Vagina (tissue), 2 donors: ENCODE measurements around the gene TSPAN14. TPM values are rescaled to one million over a fixed set of nuclear protein-coding genes. Genes with fewer than 3 reads are reported as not detected.

ENCODE experiments used
- DNase-seq, 2 donors: peaks; one replicate each; pipeline ENCODE4 v3.0.0-alpha.2; 2017; ENCODE audit errors: extremely low spot score in 2 of 2
- H3K27ac ChIP-seq: fragments of 200-600 bp; sonication (generic); one replicate; pipeline ENCODE4 v1.5.1; 2019
- H3K27me3 ChIP-seq: fragments of 200-600 bp; sonication (generic); one replicate; pipeline ENCODE4 v1.5.1; 2019
- H3K36me3 ChIP-seq, 2 donors: fragments of 200-600 bp; sonication (generic); one replicate each; pipeline ENCODE4 v1.5.1; 2017 to 2019
- H3K4me1 ChIP-seq: fragments of 200-600 bp; sonication (generic); one replicate; pipeline ENCODE4 v1.5.1; 2019
- H3K4me3 ChIP-seq, 2 donors: fragments of 200-600 bp; sonication (generic); 1 replicate in 1 of 2; 2 replicates in 1 of 2; pipeline ENCODE4 v1.5.1; 2016 to 2019
- H3K9me3 ChIP-seq: fragments of 200-600 bp; sonication (generic); one replicate; pipeline ENCODE4 v1.5.1; 2019
- CTCF ChIP-seq, 3 experiments: fragments of 450-650 bp in 2 of 3; fragments of 200-600 bp in 1 of 3; sonication (generic) in 1 of 3; IDR thresholded peaks; one replicate each; pipeline ENCODE4 v1.5.1; 2017 to 2019; ENCODE audit warnings: antibody characterized with exemption in 3 of 3, mild to moderate bottlenecking in 2 of 3, moderate library complexity in 2 of 3
- POLR2A ChIP-seq, 2 donors: fragments of 450-650 bp; IDR thresholded peaks; one replicate each; pipeline ENCODE4 v1.6.1; 2017; ENCODE audit warnings: antibody characterized with exemption in 2 of 2, mild to moderate bottlenecking in 2 of 2, moderate library complexity in 2 of 2
- POLR2AphosphoS5 ChIP-seq, 2 donors: sonication (generic); formaldehyde crosslinking; IDR thresholded peaks; one replicate each; pipeline ENCODE4 v1.9.0; 2017; ENCODE audit warnings: antibody characterized with exemption in 2 of 2, mild to moderate bottlenecking in 2 of 2, low read depth in 1 of 2; ENCODE audit not compliant: insufficient read depth in 1 of 2
- intact Hi-C: fragments of 100-400 bp; cut with DNase I; formaldehyde crosslinking; loops from one replicate; pipeline ENCODE4 v1.15.1; 2023
- total RNA-seq: library from RNA; depleted of rRNA; stranded (reverse); fragments of >200 nt; gene quantifications from one replicate; pipeline ENCODE4 v1.2.3, GENCODE V29; 2016

TSPAN14 gene
- total RNA-seq, 1 donor from 2014 or later, result 98.0 TPM

DNA sequence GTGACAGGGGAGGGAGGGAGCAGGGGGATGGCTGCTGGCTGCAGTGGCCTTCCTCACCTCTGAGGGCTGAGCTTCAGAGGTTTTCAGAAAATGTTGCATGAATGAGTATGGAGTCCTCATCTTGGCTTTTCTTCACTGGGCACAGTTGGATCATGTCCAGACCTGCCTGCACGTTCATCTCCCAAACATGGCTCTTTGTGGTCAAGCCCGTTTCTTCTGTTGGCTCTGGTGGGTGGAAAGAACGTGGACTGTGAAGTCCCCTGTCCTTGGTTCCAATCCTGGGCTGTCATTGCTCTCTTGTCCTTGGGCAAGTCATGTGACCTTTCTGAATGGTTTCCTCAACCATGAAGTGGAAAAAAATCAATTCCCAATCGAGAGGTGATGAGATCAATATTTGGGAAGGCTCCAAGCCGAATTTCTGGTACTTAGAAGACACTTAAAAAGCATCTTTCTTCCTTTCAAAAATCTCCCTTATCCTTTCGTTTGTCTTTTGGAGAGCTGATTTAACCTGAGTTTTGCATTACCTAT is 34.5 kb downstream of the TSPAN14 start:
- intact Hi-C loops, result no loop called here
- DNase-seq, result no peak
- no peak for TF ChIP-seq POLR2AphosphoS5 (IDR thresholded peaks at IDR 0.05; ENCODE audit: insufficient read depth in 1 of 2, low read depth in 1 of 2)
- no peak for TF ChIP-seq CTCF (IDR thresholded peaks at IDR 0.05)
- no peak for TF ChIP-seq POLR2A (IDR thresholded peaks at IDR 0.05)
- Histone ChIP-seq H3K9me3 (no peaks in the 10 kb centered on the region), H3K36me3 (peaks cover 0 to 19% of the 10 kb centered on the region in 2 donors), H3K4me1 (peaks cover 79% of the 10 kb centered on the region), H3K27ac (no peak overlapping the region), H3K4me3 (no peak overlapping the region), H3K27me3 (no peaks in the 10 kb centered on the region)

DNA sequence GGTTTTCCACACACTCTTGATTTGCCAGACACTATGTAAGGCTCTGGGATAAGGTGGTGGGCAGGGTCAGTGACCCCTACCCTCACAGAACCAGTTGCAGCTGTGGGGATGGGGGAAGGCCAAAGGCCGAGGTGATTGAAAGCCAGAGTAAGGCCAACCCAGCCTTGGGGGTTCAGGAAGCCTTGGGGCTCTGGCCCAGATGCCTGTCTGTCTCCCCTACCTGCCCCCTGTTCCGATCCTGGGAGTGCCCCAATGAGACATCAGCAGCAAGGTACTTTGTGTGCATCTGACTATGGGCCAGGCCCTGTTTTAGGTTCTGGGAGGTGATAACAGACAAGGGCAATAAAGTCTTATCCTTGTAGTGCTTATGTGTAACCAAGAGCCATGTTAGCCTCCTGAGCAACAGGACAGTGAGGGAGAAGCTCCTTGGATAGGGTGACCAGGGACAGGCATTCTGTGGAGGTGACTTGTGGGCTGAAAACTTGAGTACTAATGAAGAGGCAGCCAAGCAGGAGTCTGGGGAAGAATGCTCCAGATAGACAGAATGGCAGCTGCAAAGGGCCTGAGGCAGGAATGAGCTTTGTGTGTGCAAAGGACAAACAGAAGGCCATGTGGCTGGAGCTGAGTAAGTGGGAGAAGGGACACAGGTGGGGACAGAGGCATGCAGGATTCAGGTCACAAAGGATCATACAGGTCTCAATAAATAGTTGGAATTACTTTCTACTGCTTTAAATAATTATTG is 35.4 kb downstream of the TSPAN14 start:
- Histone ChIP-seq H3K27me3 (no peaks in the 10 kb centered on the region), H3K4me3 (no peak overlapping the region), H3K36me3 (peaks cover 0 to 19% of the 10 kb centered on the region in 2 donors), H3K9me3 (no peaks in the 10 kb centered on the region), H3K4me1 (peaks cover 79% of the 10 kb centered on the region), H3K27ac (no peak overlapping the region)
- TF ChIP-seq POLR2A (IDR thresholded peaks at IDR 0.05) (no peak), POLR2AphosphoS5 (IDR thresholded peaks at IDR 0.05; ENCODE audit: insufficient read depth in 1 of 2, low read depth in 1 of 2) (no peak), CTCF (IDR thresholded peaks at IDR 0.05) (no peak)
- DNase-seq, result no peak
- intact Hi-C loops, result no loop called here

- Histone ChIP-seq H3K4me3 (no peak overlapping the region), H3K27me3 (no peaks in the 10 kb centered on the region), H3K4me1 (peaks cover 77% of the 10 kb centered on the region), H3K9me3 (no peaks in the 10 kb centered on the region), H3K27ac (no peak overlapping the region), H3K36me3 (peaks cover 0 to 19% of the 10 kb centered on the region in 2 donors)
- intact Hi-C loops, result no loop called here
- no peak for DNase-seq
- TF ChIP-seq POLR2AphosphoS5 (IDR thresholded peaks at IDR 0.05; ENCODE audit: insufficient read depth in 1 of 2, low read depth in 1 of 2) (no peak), POLR2A (IDR thresholded peaks at IDR 0.05) (no peak), CTCF (IDR thresholded peaks at IDR 0.05) (no peak)
Observed at GRCh38 chr10:80491251-80492102, 37.4 kb downstream of the TSPAN14 start.

DNA sequence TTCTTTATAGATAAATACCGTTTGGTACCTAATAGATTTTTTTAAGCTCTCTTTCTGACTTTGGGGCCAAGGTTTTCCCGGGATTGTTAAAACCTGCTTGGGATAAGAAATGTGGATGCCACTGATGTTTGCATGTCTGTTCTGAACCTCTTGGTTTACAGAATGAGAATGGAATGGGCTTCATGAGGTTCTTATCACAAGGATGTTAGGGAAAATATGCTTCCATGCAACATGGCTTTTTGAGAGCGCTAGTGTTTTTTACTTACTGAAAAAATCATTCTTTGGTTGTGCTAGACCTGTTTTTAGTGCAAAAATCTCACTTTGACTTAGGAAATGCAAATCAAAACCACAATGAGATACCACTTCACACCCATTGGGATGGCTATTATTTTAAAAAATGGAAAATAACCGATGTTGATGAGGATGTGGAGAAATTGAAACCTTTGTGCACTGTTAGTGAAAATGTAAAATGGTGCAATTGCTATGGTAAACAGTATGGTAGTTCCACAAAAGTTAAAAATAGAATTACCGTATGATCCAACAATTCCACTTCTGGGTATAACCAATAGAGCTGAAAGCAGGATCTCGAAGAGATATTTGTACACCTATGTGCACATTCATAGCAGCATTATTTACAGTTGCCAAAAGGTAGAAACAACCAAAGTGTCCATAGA is 38.9 kb downstream of the TSPAN14 start:
- intact Hi-C loops, result no loop called here
- H3K4me3 ChIP-seq, result no peak overlapping the region
- H3K4me1 ChIP-seq, result peaks cover 77% of the 10 kb centered on the region
- DNase-seq, result no peak
- no peaks in the 10 kb centered on the region for H3K27me3 ChIP-seq
- no peaks in the 10 kb centered on the region for H3K9me3 ChIP-seq
- H3K36me3 ChIP-seq, result peaks cover 0 to 19% of the 10 kb centered on the region in 2 donors
- no peak overlapping the region for H3K27ac ChIP-seq
- TF ChIP-seq CTCF (IDR thresholded peaks at IDR 0.05), result no peak
- no peak for TF ChIP-seq POLR2AphosphoS5 (IDR thresholded peaks at IDR 0.05; ENCODE audit: insufficient read depth in 1 of 2, low read depth in 1 of 2)
- no peak for TF ChIP-seq POLR2A (IDR thresholded peaks at IDR 0.05)
